Stomach (tissue), 4 donors: ENCODE data around the gene SLC44A2.

Experiments
- POLR2A ChIP-seq, 4 donors: fragments of 450-650 bp; IDR thresholded peaks; one replicate each; pipeline ENCODE4 v1.6.1; 2016; ENCODE audit warnings: antibody characterized with exemption in 4 of 4, control low read depth in 2 of 4, mild to moderate bottlenecking in 1 of 4, moderate library complexity in 1 of 4
- POLR2AphosphoS5 ChIP-seq, 3 donors: sonication (generic); formaldehyde crosslinking; IDR thresholded peaks; one replicate each; pipeline ENCODE4 v1.6.1; 2016; ENCODE audit warnings: antibody characterized with exemption in 3 of 3
- TF ChIP-seq, protein P1 (sequence below), 7 experiments: fragments of 450-650 bp in 4 of 7; fragments of 200-600 bp in 3 of 7; sonication (generic) in 3 of 7; IDR thresholded peaks; one replicate each; pipeline ENCODE4 v1.5.1; 2016 to 2019; ENCODE audit warnings: antibody characterized with exemption in 7 of 7, control low read depth in 2 of 7, mild to moderate bottlenecking in 1 of 7

DNA sequence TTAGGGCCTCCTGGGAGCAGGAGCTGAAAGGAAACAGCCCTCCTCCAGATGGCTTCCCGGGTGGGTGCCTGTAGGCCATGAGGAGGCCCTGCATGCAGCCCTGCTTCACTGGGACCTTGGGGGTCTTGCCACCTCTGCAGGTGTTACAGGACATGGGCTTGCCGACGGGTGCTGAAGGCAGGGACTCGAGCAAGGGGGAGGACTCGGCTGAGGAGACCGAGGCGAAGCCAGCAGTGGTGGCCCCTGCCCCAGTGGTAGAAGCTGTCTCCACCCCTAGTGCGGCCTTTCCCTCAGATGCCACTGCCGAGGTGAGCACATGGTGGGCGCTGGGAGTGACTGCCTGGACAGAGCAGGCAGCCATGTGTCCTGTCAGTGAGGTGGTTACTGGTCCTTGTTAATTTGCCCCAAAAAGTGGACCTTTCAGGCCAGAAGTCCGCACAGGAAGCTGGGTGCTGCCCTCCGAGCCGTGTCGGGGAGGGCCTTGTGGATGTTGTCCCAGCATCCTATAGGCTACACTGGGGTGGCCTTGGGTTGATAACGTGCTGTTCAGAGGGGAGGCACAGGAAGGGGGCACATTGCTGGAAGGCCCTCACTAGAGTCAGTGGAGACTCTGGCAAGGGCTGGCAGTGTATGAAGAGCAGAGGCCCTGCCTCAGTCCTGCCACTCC lies 57.2 kb downstream of the SLC44A2 start:
- TF ChIP-seq POLR2A (IDR thresholded peaks at IDR 0.05) (no peak), POLR2AphosphoS5 (IDR thresholded peaks at IDR 0.05) (no peak)
- TF ChIP-seq, protein P1, sequence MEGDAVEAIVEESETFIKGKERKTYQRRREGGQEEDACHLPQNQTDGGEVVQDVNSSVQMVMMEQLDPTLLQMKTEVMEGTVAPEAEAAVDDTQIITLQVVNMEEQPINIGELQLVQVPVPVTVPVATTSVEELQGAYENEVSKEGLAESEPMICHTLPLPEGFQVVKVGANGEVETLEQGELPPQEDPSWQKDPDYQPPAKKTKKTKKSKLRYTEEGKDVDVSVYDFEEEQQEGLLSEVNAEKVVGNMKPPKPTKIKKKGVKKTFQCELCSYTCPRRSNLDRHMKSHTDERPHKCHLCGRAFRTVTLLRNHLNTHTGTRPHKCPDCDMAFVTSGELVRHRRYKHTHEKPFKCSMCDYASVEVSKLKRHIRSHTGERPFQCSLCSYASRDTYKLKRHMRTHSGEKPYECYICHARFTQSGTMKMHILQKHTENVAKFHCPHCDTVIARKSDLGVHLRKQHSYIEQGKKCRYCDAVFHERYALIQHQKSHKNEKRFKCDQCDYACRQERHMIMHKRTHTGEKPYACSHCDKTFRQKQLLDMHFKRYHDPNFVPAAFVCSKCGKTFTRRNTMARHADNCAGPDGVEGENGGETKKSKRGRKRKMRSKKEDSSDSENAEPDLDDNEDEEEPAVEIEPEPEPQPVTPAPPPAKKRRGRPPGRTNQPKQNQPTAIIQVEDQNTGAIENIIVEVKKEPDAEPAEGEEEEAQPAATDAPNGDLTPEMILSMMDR (IDR thresholded peaks at IDR 0.05), result no peak
